Measurements from ENCODE around the gene GBA3. TPM values are rescaled to one million over a fixed set of nuclear protein-coding genes. Genes with fewer than 3 reads are reported as not detected.

The GBA3 gene
- total RNA-seq, 1 experiment from 2014 or later: not detected

DNA sequence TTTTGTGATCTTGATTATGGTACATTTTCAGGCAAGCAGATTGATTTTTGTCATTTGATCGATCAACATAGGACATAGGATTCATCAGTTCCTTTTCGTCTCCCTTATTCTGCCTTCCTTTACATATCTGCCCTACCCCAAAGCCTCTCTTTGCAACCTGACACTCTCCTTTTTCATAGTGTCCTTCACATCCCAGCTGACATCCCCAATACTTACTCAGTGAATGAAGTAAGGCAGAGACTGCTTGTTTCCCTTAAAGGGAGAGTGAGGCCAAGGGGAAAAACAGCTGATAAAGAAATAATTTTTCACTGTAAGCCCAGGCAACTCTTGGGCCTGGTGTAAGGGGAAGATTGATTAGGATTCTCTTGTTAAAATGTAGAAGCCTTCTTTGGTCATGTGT lies 69.8 kb downstream of the GBA3 start:
- ChIA-PET RAD21 (ENCODE audit: low non-redundant PET in 1 of 2, low total read pairs in 2 of 2, uncharacterized antibody in 2 of 2, unreplicated experiment in 2 of 2) (no interaction called here), CTCF (no interaction called here), POLR2A (no interaction called here)
- ATAC-seq (no peak), DNase-seq (ENCODE audit: low read depth, low spot score) (no peak)
- TF ChIP-seq YY1 (IDR thresholded peaks at IDR 0.05; ENCODE audit: extremely low read depth, insufficient replicate concordance, low read depth, low read length) (no peak), POLR2AphosphoS5 (IDR thresholded peaks at IDR 0.05; ENCODE audit: low read depth, low read length) (no peak), EZH2phosphoT487 (IDR thresholded peaks at IDR 0.05; ENCODE audit: borderline replicate concordance) (no peak), SP1 (IDR thresholded peaks at IDR 0.05; ENCODE audit: low read depth) (no peak), ELF1 (IDR thresholded peaks at IDR 0.05; ENCODE audit: borderline replicate concordance, low read depth) (no peak), POLR2A (IDR thresholded peaks at IDR 0.05; ENCODE audit: borderline replicate concordance, extremely low read depth, insufficient read depth, insufficient read length) (no peak), FOSL1 (IDR thresholded peaks at IDR 0.05; ENCODE audit: low read depth) (no peak), EZH2 (IDR thresholded peaks at IDR 0.05) (no peak), ZNF274 (IDR thresholded peaks at IDR 0.05; ENCODE audit: low read depth, low read length) (no peak), TCF7L2 (IDR thresholded peaks at IDR 0.05; ENCODE audit: borderline replicate concordance, extremely low read depth, insufficient read depth, insufficient read length) (no peak), ZFX (IDR thresholded peaks at IDR 0.05) (no peak), EGR1 (IDR thresholded peaks at IDR 0.05; ENCODE audit: low read depth) (no peak), SRF (IDR thresholded peaks at IDR 0.05; ENCODE audit: low read depth) (no peak), CTCF (IDR thresholded peaks at IDR 0.05 in 2 of 3, conservative IDR thresholded peaks at IDR 0.05 in 1 of 3; ENCODE audit: borderline replicate concordance in 1 of 3, insufficient read depth in 1 of 3, low read depth in 2 of 3, low read length in 2 of 3) (no peak)
- H3K27ac ChIP-seq (ENCODE audit: low read depth, low read length): no peak overlapping the region
- no peaks in the 10 kb centered on the region for H3K79me2 ChIP-seq (ENCODE audit: insufficient read depth, low read length)
- no peak overlapping the region for H3K4me3 ChIP-seq (replicated peaks in 1 of 2; ENCODE audit: low read depth in 1 of 2, low read length in 2 of 2)
- no peaks in the 10 kb centered on the region for H4K20me1 ChIP-seq (ENCODE audit: insufficient read depth)
- H3K4me1 ChIP-seq (ENCODE audit: control insufficient read depth in 1 of 2, insufficient read depth in 2 of 2, low read length in 2 of 2): no peaks in the 10 kb centered on the region
- no peaks in the 10 kb centered on the region for H3K36me3 ChIP-seq (ENCODE audit: control insufficient read depth in 1 of 2, insufficient read depth in 2 of 2, low read length in 2 of 2)
- intact Hi-C loops (cut with micrococcal nuclease): no loop called here
- no peaks in the 10 kb centered on the region for H3K9me2 ChIP-seq (ENCODE audit: insufficient read depth)
- no peak overlapping the region for H3K4me2 ChIP-seq (ENCODE audit: low read length)
- no TSS peak for BruUV-seq (replicated peaks)
- no peak overlapping the region for H3K9ac ChIP-seq (ENCODE audit: low read length)
- H3K9me3 ChIP-seq (ENCODE audit: control insufficient read depth in 1 of 2, insufficient read depth in 1 of 2, low read depth in 1 of 2, low read length in 2 of 2): no peaks in the 10 kb centered on the region
- H3K27me3 ChIP-seq (ENCODE audit: insufficient read depth, low read length): no peaks in the 10 kb centered on the region
- H2AFZ ChIP-seq (ENCODE audit: low read depth, low read length, poor library complexity, severe bottlenecking): no peak overlapping the region
